Karpas-422 (cell line): ENCODE data around the gene WDR76. TPM values are rescaled to one million over a fixed set of nuclear protein-coding genes. Genes with fewer than 3 reads are reported as not detected.

Experiments
- DNase-seq: peaks from one replicate; pipeline ENCODE4 v3.0.0-alpha.2; 2015
- H2AFZ ChIP-seq: fragments of 200-600 bp; sonication (generic); 2 replicates; pipeline ENCODE4 v1.6.1; 2014; ENCODE audit warnings: antibody characterized with exemption, low read length, mixed read lengths
- H3K27ac ChIP-seq: fragments of 200-600 bp; sonication (generic); 2 replicates; pipeline ENCODE4 v1.5.1; 2014; ENCODE audit warnings: mild to moderate bottlenecking, low read length, moderate library complexity
- H3K27me3 ChIP-seq: fragments of 200-600 bp; sonication (generic); 2 replicates; pipeline ENCODE4 v1.6.1; 2014; ENCODE audit warnings: low read length, mixed read lengths
- H3K36me3 ChIP-seq: fragments of 200-600 bp; sonication (generic); 2 replicates; pipeline ENCODE4 v1.6.1; 2014; ENCODE audit warnings: low read length, mixed read lengths; ENCODE audit not compliant: insufficient read depth
- H3K4me1 ChIP-seq: fragments of 200-600 bp; sonication (generic); 2 replicates; pipeline ENCODE4 v1.6.1; 2014; ENCODE audit warnings: mild to moderate bottlenecking, low read length, mixed read lengths
- H3K4me2 ChIP-seq: fragments of 200-600 bp; sonication (generic); 2 replicates; pipeline ENCODE4 v1.6.1; 2014; ENCODE audit warnings: low read length, low read depth, mild to moderate bottlenecking; ENCODE audit not compliant: poor library complexity, severe bottlenecking
- H3K4me3 ChIP-seq: fragments of 200-600 bp; sonication (generic); 2 replicates; pipeline ENCODE4 v1.5.1; 2014; ENCODE audit warnings: mild to moderate bottlenecking, antibody characterized with exemption, low read length, mixed read lengths
- H3K79me2 ChIP-seq: fragments of 200-600 bp; sonication (generic); 2 replicates; pipeline ENCODE4 v1.6.1; 2014; ENCODE audit warnings: mild to moderate bottlenecking, low read length, mixed read lengths
- H3K9ac ChIP-seq: fragments of 200-600 bp; sonication (generic); 2 replicates; pipeline ENCODE4 v1.6.0; 2014; ENCODE audit warnings: low read length
- H3K9me2 ChIP-seq: fragments of 200-600 bp; sonication (generic), shearing (Covaris generic); replicated peaks from 2 replicates; pipeline ENCODE4 v1.6.0; 2014; ENCODE audit warnings: mild to moderate bottlenecking, low read length, moderate library complexity; ENCODE audit not compliant: insufficient read depth
- H3K9me3 ChIP-seq: fragments of 300-700, 200-600 bp; sonication (generic); 2 replicates; pipeline ENCODE4 v1.6.1; 2014; ENCODE audit warnings: low read length, mixed read lengths
- H4K20me1 ChIP-seq: fragments of 200-600 bp; sonication (generic); 2 replicates; pipeline ENCODE4 v1.6.1; 2014; ENCODE audit warnings: mild to moderate bottlenecking, antibody characterized with exemption, low read length, low read depth; ENCODE audit not compliant: insufficient read depth
- total RNA-seq: library from RNA; depleted of rRNA; stranded (reverse); fragments of >200 nt; shearing (Covaris generic); gene quantifications from 2 replicates; pipeline ENCODE4 v1.2.3, GENCODE V29; 2014; ENCODE audit warnings: low replicate concordance

WDR76 gene
- total RNA-seq, 1 experiment from 2014 or later, result 43.8 TPM

DNA sequence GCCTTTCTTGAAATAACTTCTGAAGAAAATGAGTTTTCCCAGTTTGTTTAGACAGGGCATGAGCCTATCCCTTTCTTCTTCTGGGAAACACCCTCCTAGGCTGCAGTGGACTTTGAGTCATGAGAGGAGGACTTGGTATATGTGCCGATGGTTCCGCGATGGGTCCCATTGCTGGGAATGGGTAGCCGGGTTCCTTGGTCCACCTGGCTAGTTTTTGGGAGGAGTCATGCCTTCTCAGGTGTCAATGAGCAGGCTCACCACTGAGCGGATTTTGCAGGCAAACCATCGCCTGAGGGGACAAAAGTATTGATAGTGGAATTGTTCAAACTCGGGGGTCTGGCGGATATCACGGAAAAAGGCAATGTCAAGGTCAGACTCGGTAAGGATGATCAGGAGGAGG, 46.8 kb downstream of the WDR76 start:
- Histone ChIP-seq H4K20me1 (no peaks in the 10 kb centered on the region), H3K27me3 (no peaks in the 10 kb centered on the region), H3K27ac (no peak overlapping the region), H3K4me1 (no peaks in the 10 kb centered on the region), H3K4me3 (no peak overlapping the region), H3K4me2 (no peak overlapping the region), H2AFZ (no peak overlapping the region), H3K36me3 (peaks cover 54% of the 10 kb centered on the region), H3K9me3 (no peaks in the 10 kb centered on the region), H3K79me2 (no peaks in the 10 kb centered on the region; the same call in 1 of the 2 replicates), H3K9me2 (no peaks in the 10 kb centered on the region), H3K9ac (no peak overlapping the region)
- no peak for DNase-seq

DNA sequence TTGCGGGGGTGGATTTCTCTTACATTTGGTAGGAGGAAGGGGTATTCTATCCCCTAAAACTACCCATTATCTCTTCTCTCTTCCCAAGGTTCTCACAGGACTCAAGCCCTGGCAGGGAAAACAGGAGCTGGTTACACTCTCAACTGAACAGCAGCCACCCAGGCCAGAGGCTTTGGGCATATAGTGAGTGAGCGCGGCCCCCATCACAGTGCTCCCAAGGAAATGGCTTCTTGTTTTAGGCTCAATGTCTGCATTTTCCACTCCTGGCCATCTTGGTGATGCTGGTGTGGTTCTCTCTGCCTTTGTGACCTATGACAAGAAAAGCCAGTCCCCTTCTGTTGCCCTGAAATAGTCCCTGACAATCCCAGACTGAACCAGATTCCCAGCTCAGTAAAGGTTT, 50.1 kb downstream of the WDR76 start:
- no peaks in the 10 kb centered on the region for H4K20me1 ChIP-seq
- peaks cover 12% of the 10 kb centered on the region for H3K4me1 ChIP-seq
- no peaks in the 10 kb centered on the region; the same call in 1 of the 2 replicates for H3K79me2 ChIP-seq
- peaks cover 52% of the 10 kb centered on the region for H3K36me3 ChIP-seq
- no peak overlapping the region for H3K27ac ChIP-seq
- no peak overlapping the region for H3K9ac ChIP-seq
- no peak overlapping the region for H2AFZ ChIP-seq
- H3K4me2 ChIP-seq, result no peak overlapping the region
- H3K4me3 ChIP-seq, result no peak overlapping the region
- DNase-seq, result no peak
- no peaks in the 10 kb centered on the region for H3K27me3 ChIP-seq
- H3K9me2 ChIP-seq, result no peaks in the 10 kb centered on the region
- no peaks in the 10 kb centered on the region for H3K9me3 ChIP-seq

DNA sequence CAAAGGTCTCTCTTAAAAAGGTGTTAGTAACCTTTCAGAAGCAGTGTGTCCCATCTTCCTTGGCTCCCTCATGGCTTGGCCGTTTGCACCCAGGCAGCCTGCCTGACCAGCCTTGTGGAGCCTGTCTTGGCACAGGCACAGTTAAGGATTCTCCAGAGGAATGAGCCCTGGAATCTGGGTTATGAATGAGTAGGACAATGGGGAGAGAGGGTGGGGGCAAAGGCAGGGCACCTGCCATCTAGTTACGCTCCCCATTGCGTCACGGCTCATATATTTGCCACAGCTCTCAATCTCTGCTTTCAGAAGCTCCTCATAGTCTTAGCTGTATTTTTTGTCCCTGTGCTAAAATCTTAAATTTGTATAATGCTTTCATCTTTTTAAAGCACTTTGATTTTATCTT, 50.6 kb downstream of the WDR76 start:
- no peak overlapping the region for H2AFZ ChIP-seq
- H3K9me2 ChIP-seq, result no peaks in the 10 kb centered on the region
- no peaks in the 10 kb centered on the region for H4K20me1 ChIP-seq
- no peaks in the 10 kb centered on the region for H3K9me3 ChIP-seq
- H3K4me1 ChIP-seq, result peaks cover 12% of the 10 kb centered on the region
- H3K4me2 ChIP-seq, result no peak overlapping the region
- no peaks in the 10 kb centered on the region for H3K27me3 ChIP-seq
- no peak overlapping the region for H3K9ac ChIP-seq
- H3K36me3 ChIP-seq, result peaks cover 51% of the 10 kb centered on the region
- no peak overlapping the region for H3K4me3 ChIP-seq
- no peaks in the 10 kb centered on the region; the same call in 1 of the 2 replicates for H3K79me2 ChIP-seq
- no peak for DNase-seq
- no peak overlapping the region for H3K27ac ChIP-seq

DNA sequence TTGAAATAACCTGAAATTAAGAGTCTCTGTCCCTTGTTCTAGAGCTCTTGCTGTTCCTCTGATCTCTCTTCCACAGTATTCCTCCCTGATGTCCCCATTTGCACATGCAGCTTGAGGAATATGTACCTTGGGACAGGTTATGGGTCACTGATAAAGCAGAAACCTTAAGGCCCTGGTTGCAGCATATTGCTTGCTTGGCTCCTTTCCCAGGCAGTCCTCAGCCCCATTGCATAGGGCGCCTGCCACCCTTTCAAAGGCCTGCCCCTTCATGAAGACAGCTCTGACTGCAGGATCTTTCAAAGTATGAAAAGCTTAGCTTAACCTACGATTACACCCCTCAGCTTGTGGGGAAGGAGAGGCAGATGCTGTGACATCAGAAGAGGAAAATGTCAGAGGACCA, 51.6 kb downstream of the WDR76 start:
- Histone ChIP-seq H3K4me2 (no peak overlapping the region), H4K20me1 (no peaks in the 10 kb centered on the region), H3K27ac (no peak overlapping the region), H2AFZ (no peak overlapping the region), H3K27me3 (no peaks in the 10 kb centered on the region), H3K4me1 (peaks cover 12% of the 10 kb centered on the region), H3K79me2 (no peaks in the 10 kb centered on the region), H3K4me3 (no peak overlapping the region), H3K36me3 (peaks cover 46% of the 10 kb centered on the region), H3K9me3 (no peaks in the 10 kb centered on the region), H3K9me2 (no peaks in the 10 kb centered on the region), H3K9ac (no peak overlapping the region)
- no peak for DNase-seq

DNA sequence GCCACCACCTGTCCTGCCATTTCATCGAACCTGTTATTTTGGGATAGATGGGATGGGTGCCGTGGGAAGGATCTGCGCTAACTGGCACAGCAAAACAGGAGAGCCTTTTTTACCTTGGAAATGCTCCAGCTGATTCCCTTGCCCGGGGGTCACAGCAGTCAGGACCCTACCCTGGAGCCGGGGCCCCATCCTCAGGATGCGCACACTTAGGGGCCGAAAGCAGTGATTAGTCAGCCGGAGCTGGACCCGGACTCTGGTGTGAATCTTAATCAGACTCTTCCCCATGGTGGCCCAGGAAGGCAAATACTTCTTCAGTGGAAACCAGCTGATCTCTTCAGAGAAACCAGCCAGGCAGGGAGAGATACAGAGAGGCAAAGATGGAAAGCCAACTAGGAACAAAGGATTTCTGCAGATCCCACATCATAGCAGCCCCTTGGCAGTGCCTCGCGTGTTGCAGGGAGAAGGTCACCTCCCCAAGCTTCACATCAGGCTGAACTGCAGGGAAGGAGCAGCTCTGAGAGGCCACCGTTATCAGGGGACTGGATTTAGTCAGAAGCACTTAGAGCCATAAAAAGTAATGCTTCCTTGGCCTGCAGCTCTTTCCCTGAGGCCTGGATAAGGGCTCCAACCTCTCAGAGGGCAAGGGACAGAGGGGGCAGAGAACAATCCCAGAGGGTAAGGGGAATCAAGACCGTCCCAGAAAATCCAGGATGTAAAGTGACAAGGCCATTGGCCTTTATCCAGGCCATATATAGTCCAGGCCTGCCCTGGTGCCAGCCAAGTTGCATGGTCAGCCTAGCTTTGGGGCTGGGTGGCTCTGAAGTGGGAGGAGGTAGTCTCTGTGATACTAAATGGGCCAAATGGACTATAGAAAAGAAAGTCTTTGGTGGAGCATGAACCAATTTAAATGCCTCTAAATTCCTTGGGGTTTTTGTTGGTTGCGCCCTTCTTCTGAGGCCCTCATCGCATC, 52.9 kb downstream of the WDR76 start:
- DNase-seq, result no peak
- H4K20me1 ChIP-seq, result no peaks in the 10 kb centered on the region
- H3K4me1 ChIP-seq, result peaks cover 12% of the 10 kb centered on the region
- no peak overlapping the region for H3K9ac ChIP-seq
- no peak overlapping the region for H3K4me2 ChIP-seq
- no peaks in the 10 kb centered on the region for H3K79me2 ChIP-seq
- H3K36me3 ChIP-seq, result peaks cover 39% of the 10 kb centered on the region
- H3K9me3 ChIP-seq, result no peaks in the 10 kb centered on the region
- H3K4me3 ChIP-seq, result no peak overlapping the region
- H3K27me3 ChIP-seq, result no peaks in the 10 kb centered on the region
- H3K27ac ChIP-seq, result no peak overlapping the region
- no peak overlapping the region for H2AFZ ChIP-seq
- H3K9me2 ChIP-seq, result no peaks in the 10 kb centered on the region

DNA sequence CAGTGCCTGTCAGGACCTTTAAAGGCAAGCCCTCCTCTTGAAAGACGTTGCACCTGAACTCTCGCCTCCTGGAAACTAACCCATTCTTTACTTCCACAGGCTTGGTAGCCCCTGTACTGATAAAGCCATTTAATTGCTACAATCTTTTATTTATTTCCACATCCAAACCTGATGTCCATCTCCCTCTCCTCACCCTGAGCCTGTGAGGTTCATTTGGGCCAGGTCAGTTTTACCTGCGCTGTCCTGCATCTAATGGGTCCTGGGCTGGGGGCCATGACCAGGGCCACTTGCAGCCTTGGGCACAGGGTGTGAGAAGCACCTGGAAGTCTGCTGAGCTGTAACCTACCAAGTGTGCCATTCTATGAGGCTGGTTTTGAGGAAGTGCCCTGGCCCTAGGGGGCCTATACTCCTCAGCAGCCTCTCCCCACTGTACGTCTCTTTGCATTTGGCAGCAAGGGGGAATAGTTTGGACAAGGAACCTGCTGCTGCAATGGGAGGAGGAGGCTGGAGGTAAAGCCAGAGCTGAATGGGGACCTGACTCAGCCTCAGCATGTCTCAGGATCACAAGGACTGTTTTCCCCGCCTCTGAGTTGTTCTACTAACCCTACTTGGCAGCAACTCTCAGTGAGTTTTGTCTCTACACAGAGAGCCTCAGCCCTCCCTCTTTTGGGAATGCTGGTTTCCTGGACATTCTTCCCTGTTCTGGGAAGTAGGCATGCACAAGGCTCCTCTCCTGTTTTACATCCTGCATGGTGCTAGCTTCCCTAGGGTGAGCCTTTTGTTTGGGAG, 53.8 kb downstream of the WDR76 start:
- Histone ChIP-seq H3K9ac (no peak overlapping the region), H3K4me2 (no peak overlapping the region), H2AFZ (no peak overlapping the region), H4K20me1 (no peaks in the 10 kb centered on the region), H3K27me3 (no peaks in the 10 kb centered on the region), H3K27ac (peak overlapping the region; percentile 20; the same call in 1 of the 2 replicates), H3K36me3 (peaks cover 39% of the 10 kb centered on the region), H3K79me2 (no peaks in the 10 kb centered on the region), H3K4me3 (no peak overlapping the region), H3K9me3 (no peaks in the 10 kb centered on the region), H3K4me1 (peaks cover 12% of the 10 kb centered on the region), H3K9me2 (no peaks in the 10 kb centered on the region)
- DNase-seq, result no peak

DNA sequence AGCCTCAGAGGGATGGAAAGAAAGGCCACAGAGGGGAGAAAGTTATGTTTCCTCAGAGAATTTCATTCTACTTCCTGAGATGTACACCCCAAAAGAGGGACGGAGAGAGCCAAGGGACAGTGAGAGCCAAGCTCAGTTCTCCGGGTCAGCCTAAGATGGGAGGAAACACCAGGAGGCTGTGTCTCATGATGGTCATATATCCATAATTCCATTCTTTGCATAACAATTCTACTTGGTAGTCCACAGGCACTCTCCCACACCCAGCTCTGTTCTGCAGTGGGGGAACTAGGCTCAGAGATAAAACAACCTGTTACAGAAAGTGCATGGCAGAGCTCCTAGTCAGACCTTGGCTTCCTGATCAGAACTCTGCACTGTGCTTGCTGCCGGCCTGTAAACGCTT, 54.4 kb downstream of the WDR76 start:
- Histone ChIP-seq H3K4me3 (no peak overlapping the region), H3K79me2 (no peaks in the 10 kb centered on the region), H4K20me1 (no peaks in the 10 kb centered on the region), H3K9me3 (no peaks in the 10 kb centered on the region), H3K9me2 (no peaks in the 10 kb centered on the region), H3K4me1 (peaks cover 12% of the 10 kb centered on the region), H3K27ac (0 out of 2 replicates have a peak overlapping the region, but pooled peaks have one; percentile 20), H2AFZ (no peak overlapping the region), H3K4me2 (no peak overlapping the region), H3K9ac (no peak overlapping the region), H3K36me3 (peaks cover 39% of the 10 kb centered on the region), H3K27me3 (no peaks in the 10 kb centered on the region)
- DNase-seq, result no peak

DNA sequence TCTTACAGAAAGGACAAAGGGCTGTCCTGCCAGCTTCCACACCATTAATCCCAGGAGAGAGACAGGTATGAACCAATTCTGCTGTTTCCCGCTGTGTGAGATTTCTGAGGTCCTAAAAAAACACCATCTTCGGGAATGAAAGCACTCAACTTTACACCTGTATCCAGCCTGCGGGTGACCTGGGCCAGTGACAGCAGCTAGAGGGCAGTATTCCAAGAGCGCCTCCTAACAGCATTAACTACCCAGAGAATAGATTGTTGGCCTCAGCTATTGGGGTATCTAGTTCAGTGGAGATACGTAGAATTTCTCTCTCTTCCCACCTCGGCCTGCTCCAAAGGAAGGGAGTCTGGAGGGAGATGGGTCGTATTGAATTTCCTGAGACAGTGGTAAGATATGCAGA, 55.1 kb downstream of the WDR76 start:
- no peak overlapping the region for H2AFZ ChIP-seq
- no peak overlapping the region for H3K4me2 ChIP-seq
- peaks cover 39% of the 10 kb centered on the region for H3K36me3 ChIP-seq

More for the DNA sequence above, 55.1 kb downstream of the WDR76 start:
- Histone ChIP-seq H3K27ac (no peak overlapping the region), H3K27me3 (no peaks in the 10 kb centered on the region), H3K9me2 (no peaks in the 10 kb centered on the region), H3K79me2 (no peaks in the 10 kb centered on the region), H3K9ac (no peak overlapping the region), H3K4me3 (no peak overlapping the region), H3K9me3 (no peaks in the 10 kb centered on the region), H3K4me1 (peaks cover 12% of the 10 kb centered on the region), H4K20me1 (no peaks in the 10 kb centered on the region)
- DNase-seq, result no peak
